ENCODE data around the gene MAS1L. TPM values are rescaled to one million over a fixed set of nuclear protein-coding genes. Genes with fewer than 3 reads are reported as not detected.

The MAS1L gene
- total RNA-seq, 4 donors from 2014 or later, result 0.94 TPM; not detected in 3

DNA sequence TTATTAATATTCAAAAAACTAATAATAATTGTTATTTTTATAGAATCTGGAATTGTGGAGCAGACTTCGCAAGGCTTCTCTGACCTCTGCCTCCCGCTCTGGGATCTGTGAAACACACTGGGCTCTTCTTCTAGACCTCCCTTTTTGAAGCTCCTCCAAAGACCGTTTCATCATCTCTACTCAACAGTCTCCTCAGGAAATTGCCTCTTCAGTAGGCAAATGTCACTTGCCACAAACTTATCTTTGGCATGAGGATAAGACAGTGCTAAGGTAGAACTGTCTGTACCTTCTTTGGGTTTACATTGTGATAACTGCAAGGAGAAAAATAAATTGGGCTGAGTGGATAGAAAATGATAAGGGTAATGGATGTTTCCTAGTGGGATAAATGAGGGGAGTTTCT, 2.3 kb upstream of the MAS1L start:
- Histone ChIP-seq H3K36me3 (no peaks in the 10 kb centered on the region), H3K27me3 (no peaks in the 10 kb centered on the region), H3K4me3 (no peak overlapping the region), H3K9me3 (no peaks in the 10 kb centered on the region), H3K27ac (no peak overlapping the region), H3K4me1 (no peaks in the 10 kb centered on the region)
- TF ChIP-seq POLR2A (IDR thresholded peaks at IDR 0.05), result no peak
- TF ChIP-seq, protein P1, sequence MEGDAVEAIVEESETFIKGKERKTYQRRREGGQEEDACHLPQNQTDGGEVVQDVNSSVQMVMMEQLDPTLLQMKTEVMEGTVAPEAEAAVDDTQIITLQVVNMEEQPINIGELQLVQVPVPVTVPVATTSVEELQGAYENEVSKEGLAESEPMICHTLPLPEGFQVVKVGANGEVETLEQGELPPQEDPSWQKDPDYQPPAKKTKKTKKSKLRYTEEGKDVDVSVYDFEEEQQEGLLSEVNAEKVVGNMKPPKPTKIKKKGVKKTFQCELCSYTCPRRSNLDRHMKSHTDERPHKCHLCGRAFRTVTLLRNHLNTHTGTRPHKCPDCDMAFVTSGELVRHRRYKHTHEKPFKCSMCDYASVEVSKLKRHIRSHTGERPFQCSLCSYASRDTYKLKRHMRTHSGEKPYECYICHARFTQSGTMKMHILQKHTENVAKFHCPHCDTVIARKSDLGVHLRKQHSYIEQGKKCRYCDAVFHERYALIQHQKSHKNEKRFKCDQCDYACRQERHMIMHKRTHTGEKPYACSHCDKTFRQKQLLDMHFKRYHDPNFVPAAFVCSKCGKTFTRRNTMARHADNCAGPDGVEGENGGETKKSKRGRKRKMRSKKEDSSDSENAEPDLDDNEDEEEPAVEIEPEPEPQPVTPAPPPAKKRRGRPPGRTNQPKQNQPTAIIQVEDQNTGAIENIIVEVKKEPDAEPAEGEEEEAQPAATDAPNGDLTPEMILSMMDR (IDR thresholded peaks at IDR 0.05), result no peak
- DNase-seq, result no peak

DNA sequence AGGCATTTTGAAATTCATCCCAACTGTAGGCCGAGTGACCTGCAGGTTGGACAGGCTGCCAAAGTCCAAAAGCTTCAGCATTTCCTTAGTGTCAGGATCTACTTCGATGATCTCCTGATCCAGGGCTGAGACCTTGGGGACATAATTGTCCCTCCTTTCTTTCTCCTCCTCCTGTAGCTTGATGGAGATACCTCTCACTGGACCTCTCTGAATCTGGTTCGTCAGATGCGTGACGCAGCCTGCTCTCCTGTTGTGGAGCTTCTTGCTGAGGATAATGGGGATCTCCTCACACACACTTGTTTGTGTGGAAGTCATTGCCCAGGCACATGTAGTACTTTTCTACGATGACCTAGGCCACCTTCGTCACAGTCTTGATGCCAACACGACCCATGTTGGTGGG, 1.5 kb upstream of the MAS1L start:
- no peaks in the 10 kb centered on the region for H3K36me3 ChIP-seq
- H3K9me3 ChIP-seq, result no peaks in the 10 kb centered on the region
- DNase-seq, result no peak
- no peak overlapping the region for H3K4me3 ChIP-seq
- no peak overlapping the region for H3K27ac ChIP-seq
- no peaks in the 10 kb centered on the region for H3K4me1 ChIP-seq
- TF ChIP-seq, protein P1 (IDR thresholded peaks at IDR 0.05), result no peak
- no peak for TF ChIP-seq POLR2A (IDR thresholded peaks at IDR 0.05)
- H3K27me3 ChIP-seq, result no peaks in the 10 kb centered on the region

DNA sequence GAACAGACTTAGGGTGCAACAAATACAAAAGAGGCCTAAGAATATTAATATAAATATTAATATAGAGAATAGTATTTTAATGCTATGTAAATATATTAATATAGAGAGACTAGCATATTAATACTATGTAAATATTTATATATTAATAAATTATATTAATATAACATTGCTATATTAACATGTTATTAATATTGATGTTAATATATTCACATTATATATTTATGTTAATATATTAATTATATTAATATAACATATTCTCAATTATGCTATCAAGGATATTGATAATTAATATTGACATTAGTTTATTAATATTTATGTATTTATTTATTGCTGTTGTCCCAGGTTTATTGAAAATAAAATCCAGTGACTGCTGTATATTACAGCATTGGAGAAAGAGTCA, 1.1 kb upstream of the MAS1L start:
- Histone ChIP-seq H3K4me3 (no peak overlapping the region), H3K27ac (no peak overlapping the region), H3K27me3 (no peaks in the 10 kb centered on the region), H3K36me3 (no peaks in the 10 kb centered on the region), H3K9me3 (no peaks in the 10 kb centered on the region), H3K4me1 (no peaks in the 10 kb centered on the region)
- TF ChIP-seq POLR2A (IDR thresholded peaks at IDR 0.05), result no peak
- TF ChIP-seq, protein P1 (IDR thresholded peaks at IDR 0.05), result no peak
- no peak for DNase-seq

DNA sequence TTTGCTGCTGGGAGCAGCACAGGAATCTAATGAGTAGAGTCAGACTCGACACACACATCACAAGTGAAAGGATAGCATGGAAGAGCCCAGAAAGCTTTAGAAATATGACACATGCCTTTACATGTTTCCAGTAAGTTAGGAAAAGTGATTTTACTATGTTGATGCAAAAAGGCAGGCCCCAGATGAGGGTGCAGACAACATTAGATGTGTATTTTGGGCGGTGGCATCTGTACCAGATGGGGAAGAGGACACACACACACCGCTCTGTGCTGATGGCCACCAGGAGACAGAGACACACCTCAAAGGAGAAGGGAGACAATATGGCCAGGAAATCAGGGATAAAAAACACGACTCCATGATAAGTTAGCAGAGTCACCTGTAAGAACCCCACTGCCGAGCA, 625 bp downstream of the MAS1L start:
- H3K27ac ChIP-seq, result no peak overlapping the region
- no peaks in the 10 kb centered on the region for H3K27me3 ChIP-seq
- H3K4me3 ChIP-seq, result no peak overlapping the region
- no peaks in the 10 kb centered on the region for H3K9me3 ChIP-seq
- no peaks in the 10 kb centered on the region for H3K4me1 ChIP-seq
- TF ChIP-seq, protein P1 (IDR thresholded peaks at IDR 0.05), result no peak
- no peak for TF ChIP-seq POLR2A (IDR thresholded peaks at IDR 0.05)
- DNase-seq, result no peak
- H3K36me3 ChIP-seq, result no peaks in the 10 kb centered on the region

DNA sequence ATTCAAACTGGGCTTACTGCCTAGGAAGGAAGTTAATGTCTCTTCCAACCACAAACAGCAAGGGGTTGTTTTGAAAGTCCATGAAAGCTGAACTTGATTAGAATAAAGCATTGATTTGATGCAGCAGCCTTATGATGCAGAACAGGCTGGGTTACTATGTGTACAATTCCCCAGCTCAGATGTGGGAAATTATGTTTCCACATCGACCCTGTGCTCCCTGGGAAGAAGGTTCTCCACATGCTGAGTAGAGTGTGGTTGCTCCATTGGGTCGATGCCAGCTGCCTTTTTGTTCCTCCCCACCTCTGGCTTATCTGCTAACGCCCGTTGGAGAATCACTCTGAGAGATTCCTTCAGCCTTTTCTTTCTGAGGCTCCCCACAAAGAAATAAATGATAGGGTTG, 1.2 kb downstream of the MAS1L start:
- no peak for DNase-seq
- no peaks in the 10 kb centered on the region for H3K36me3 ChIP-seq
- H3K4me1 ChIP-seq, result no peaks in the 10 kb centered on the region
- no peaks in the 10 kb centered on the region for H3K9me3 ChIP-seq
- H3K27ac ChIP-seq, result no peak overlapping the region
- H3K27me3 ChIP-seq, result no peaks in the 10 kb centered on the region
- no peak for TF ChIP-seq POLR2A (IDR thresholded peaks at IDR 0.05)
- TF ChIP-seq, protein P1 (IDR thresholded peaks at IDR 0.05), result no peak
- H3K4me3 ChIP-seq, result no peak overlapping the region

DNA sequence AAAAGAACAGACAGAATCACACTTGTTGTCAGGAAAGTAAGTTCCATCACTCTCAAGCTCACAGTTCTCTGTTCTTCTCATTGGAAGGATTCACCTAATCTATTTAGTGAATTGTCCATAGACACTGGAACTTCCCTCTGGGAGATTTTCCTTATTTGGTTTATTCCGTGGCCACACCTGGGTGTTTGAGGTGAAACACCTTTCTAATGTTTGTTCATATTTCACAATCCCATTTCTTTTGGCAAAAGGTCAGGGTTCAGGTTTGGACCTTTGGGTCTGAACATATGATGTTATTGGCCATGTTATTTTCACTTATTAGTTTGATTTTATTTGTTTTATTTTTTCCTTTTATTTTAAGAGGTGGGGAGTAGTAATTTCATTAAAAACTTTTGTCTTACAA, 4.0 kb downstream of the MAS1L start:
- no peaks in the 10 kb centered on the region for H3K9me3 ChIP-seq
- no peak overlapping the region for H3K27ac ChIP-seq
- DNase-seq, result no peak
- H3K4me3 ChIP-seq, result no peak overlapping the region
- H3K4me1 ChIP-seq, result no peaks in the 10 kb centered on the region
- H3K27me3 ChIP-seq, result no peaks in the 10 kb centered on the region
- TF ChIP-seq, protein P1 (IDR thresholded peaks at IDR 0.05), result no peak
- no peak for TF ChIP-seq POLR2A (IDR thresholded peaks at IDR 0.05)
- no peaks in the 10 kb centered on the region for H3K36me3 ChIP-seq
